Measurements from ENCODE around the gene GPRASP2.
A peak's percentile ranks its signal among the peaks of the same experiment; 100 is the strongest.

GPRASP2 gene

DNA sequence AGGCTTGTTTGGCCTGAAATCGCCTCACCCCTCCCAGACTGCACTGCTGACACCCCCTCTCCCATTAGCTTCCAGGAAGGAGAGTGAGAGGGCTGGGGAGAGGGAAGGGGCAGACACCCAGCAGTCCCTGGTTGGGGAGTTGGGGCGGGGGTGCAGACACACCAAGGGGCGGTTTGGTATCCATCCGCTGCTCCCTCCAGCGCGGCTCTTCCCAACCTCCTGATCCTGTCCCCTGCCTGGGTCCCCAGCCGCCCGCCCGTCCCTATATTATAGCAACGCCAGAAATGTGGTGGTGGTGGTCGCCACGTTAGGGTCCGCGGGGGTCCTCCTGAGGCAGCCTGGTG, 33.2 kb downstream of the GPRASP2 start:
- DNase-seq (ENCODE audit: low spot score): no peak

DNA sequence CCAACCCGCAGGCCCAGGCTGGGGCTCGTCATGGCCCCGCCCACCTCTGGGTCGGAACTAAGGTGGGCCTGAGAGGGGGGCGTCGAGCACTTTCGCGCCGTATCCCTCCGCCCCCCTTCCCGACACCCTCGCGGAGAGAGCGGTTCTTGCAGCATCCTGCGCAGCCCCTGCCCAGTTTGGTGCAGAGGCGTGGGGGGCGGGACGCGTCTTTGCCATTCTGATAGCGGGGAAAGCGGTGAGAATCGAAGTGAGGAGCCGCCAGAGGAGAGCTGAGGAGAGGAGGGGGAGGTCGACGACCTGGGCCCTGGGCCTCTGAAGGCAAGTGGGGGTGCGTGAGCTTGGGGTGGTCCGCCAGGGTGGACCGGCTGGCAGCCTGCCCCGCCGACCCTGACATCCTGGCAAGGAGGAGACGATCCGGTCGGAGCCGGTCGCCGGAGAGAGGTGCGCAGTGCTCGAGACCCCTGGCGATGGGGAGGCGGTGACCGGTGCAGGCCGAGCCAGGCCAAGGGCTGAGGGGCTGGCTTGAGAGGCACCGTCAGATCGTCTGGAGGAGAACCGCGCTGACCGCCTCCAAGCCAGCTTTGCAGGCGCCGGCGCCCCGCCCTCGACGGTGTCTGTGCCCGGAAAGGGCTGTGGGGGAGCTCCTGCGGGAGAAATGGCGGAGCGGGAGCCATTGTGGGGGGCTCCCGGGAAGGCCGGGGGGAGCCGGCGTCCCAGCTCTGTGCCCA, 33.8 kb downstream of the GPRASP2 start:
- no peak for DNase-seq (ENCODE audit: low spot score)

DNA sequence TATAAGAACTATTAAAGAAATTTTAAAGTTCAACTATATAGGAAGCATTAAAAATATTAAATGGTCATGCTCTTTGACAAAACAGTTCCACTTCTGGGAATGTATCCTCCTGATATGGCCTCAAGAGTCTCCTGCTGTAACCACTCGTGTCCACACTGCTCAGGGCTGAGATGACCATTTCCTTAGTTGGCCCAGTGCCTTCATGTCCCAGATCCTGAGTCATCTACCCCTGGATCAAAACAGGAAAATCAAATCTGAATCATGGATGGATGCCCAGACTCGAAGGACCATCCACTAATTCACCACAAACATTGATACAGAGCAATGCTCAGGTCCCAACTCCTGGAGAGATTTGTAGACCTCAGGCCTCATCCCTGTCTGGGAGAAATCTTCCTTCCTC, 53.0 kb downstream of the GPRASP2 start:
- peak; percentile 3 for DNase-seq (ENCODE audit: low spot score)

DNA sequence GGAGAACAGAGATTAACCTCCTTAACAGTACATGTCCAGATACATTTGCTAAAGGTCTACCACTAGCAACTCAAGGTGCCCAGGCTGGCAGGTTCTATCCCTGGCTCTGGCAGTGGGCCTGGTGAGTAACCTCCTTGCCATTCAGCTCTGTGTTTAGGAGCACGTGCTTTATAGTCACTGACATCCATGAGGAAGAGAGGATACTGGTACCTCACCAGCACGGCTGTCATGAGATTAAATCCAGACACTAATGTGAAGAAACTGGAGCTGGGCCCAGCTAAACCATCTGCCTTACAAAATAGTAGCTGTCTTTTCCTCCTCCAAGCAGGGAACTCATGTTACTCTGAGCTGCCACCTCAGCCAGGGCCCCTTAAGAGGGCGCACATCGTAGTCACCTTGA, 53.6 kb downstream of the GPRASP2 start:
- DNase-seq (ENCODE audit: low spot score): peak; percentile 1

GRCh38 chrX:102767287-102767686, 55.0 kb downstream of the GPRASP2 start:
- no peak for DNase-seq (ENCODE audit: low spot score)

Data from LoVo (cell line).